ENCODE measurements around the gene TLL2.

Gene TLL2

DNA sequence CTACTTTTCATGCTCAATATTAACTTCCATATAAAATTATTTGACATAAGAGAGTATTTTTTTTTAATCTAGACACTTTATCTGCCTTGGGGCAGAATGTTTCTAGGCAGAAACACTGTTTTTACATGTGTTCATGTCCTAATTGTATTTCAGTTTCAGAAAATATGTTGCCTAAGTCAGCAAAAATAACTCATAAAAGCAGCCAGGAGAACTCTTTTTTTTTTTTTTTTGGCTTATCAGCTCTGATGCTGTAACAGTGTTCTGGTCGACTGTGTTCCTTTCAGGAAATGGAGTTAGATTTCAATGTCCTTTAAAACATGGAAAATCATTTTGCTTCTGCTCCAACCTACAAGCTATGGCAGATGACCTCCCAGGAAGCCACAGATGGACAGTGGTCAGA is 91.7 kb downstream of the TLL2 start:
- no peak for DNase-seq (ENCODE audit: low spot score)

DNA sequence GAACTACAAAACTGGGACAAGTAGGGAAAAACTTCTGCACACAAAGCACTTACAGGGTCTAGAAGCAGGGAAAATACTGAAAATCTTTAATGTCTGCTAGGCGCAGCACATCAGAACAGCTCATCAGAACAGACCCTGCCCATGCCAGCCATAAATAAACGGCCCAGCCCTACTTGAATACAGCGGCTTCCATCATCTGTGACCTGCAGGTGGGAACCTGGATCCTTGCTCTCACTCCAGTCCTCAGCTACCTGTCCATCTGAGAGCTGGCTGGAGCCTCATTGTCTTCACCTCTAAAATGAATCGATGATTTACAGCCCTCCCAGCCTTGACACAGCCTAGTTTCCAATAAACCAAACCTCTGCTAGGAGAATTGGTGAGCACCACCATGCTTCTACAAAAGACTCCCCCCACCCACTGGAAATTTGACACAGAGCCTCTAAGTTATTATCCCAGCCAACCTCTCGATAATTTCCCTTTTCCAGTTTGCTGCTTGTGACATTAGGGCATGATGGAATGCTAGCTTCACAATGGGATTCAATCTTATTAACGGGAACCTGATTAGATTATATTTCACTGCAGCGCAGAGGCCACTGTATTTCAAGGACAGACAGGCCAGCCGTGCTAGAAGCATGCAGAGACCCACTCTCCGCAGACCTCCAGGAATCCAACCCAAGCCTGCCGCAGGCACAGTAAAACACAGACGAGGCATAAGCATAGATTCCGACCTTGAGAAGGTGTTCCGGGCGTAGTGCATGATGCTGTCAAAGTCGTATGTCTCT is 93.3 kb downstream of the TLL2 start:
- DNase-seq (ENCODE audit: low spot score): no peak

DNA sequence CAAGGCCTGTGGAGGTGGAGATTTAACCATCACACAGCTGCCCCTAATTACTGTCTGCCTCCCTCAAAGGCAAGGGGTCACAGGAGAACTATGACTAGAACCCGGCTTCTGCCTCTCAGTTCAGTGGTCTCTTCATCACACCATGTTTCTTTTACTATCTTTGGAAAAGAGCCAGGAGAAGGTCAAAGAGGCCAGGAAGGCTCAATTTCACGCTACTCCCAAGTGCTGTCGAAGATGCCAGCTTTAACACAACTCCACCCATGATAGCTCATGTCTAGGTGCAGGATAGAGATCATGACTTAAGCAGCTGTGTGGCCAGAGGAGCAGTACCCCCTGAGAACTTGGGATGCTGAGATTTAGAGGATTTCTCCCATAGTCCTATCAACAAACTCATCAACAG is 94.4 kb downstream of the TLL2 start:
- DNase-seq (ENCODE audit: low spot score): no peak

DNA sequence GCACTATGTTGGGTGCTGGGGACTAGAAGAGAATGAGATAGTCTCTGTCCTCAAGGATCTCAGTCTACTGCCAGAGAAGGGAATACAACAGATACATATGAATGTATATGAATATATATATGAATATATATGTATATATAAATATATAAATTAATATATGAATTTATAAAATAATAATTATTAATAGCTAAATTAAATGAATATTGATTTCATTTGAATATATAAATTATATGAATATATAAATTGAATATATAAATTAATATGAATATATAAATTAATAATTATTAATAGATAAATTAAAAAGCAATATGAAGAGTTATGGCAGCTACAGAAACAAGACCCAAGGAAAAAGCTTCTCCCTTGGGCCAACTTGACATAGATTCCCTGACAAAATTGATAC is 95.1 kb downstream of the TLL2 start:
- no peak for DNase-seq (ENCODE audit: low spot score)

DNA sequence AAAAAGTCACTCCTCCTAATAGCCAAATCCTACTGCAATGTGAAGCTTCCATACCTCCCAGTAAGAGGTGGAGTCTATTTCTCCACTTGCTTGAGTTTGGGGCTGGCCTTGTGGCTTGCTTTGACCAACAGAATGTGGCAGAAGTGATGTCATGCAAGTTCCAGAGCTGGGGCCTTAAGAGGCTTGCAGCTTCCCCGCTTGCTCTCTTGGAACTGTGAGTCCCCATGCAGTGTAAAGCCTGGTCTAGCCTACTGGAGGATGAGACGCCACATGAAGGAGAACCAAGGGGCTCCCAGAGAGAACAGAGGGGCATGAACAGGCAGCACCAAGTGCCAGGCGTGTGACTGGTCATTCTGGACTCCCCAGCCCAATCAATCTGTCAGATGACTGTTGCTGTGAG is 96.3 kb downstream of the TLL2 start:
- DNase-seq (ENCODE audit: low spot score): no peak

DNA sequence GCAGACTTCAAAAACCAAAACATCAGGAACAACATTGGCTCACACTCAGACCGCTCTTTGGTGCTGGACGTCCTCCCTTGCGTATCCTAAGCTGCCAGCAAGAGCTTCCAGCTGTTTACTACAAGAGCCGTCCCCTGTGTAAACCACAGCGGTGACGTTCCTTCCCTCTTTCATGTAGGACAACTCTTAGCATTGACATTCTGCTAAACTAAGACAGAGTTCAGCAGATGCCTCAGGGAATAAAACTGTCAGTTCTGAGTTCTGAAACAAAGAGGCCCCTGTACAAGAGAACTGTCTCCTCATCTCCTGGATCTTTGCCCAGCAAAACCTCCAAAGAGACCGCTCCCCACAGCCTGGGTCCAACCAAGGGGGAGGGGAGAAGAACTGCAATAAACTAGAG is 97.1 kb downstream of the TLL2 start:
- DNase-seq (ENCODE audit: low spot score): no peak

DNA sequence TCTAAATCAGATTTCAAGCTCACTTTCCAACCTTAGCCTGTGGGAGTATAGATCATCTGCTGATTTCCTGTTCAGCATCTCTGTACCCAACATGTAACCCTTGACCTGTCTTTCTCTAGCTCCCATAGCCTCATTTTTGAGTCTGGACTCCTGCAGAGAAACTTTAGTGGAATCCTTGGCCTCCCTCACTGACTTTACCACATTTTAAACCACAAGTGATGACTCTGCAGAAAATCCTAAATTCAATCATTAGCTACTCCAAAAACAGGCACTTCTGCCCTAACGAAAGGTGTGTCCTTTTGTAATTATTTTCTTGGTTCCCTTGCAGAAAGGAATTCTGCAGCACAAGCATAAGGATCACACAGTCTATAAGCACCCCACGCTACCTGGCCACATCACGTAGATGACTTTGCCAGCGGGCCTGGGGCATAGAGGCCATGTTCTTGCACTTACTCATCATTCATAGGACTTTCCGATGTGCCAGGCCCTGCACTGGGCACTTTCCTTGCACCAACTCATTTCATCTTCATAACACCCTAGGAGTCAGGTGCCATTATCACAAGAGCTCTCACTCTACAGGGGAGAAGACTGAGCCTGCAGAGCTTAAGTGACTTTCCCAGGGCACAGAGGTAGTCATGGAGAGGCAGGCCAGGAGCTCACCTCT is 97.7 kb downstream of the TLL2 start:
- no peak for DNase-seq (ENCODE audit: low spot score)

DNA sequence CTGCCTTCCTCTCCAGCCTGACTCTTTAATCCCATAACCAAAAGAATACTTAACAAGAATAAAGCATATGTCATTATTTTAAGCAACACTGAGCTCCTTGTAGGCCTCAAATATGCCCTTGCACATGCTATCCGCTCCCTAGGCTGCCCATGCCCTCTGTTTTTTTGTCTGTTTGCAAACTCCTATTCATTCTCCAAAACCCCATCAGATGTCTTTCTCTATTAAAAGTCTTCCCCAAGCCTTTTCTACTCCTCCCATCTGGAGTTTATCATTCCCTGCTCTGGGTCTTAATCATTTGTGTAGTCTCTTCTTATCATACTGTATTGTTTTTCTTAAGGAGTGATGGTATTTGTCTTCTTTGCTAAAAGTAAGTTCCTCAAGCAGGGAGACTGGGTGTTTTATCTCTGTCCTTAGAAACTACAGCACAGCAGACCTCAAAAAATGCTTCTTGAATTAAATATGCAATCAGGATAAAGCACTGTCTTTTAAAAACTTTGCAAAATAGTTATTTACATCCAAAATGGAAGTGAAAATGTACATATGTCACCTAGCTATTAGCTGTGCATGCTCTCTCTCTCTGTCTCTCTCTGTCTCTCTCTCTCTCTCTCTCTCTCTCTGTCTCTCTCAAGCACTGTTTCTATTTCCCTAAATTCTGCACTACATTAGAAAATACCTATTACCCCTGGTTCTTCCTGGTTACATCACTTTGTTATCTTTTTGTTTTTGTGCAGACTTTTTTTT is 98.4 kb downstream of the TLL2 start:
- DNase-seq (ENCODE audit: low spot score): no peak

DNA sequence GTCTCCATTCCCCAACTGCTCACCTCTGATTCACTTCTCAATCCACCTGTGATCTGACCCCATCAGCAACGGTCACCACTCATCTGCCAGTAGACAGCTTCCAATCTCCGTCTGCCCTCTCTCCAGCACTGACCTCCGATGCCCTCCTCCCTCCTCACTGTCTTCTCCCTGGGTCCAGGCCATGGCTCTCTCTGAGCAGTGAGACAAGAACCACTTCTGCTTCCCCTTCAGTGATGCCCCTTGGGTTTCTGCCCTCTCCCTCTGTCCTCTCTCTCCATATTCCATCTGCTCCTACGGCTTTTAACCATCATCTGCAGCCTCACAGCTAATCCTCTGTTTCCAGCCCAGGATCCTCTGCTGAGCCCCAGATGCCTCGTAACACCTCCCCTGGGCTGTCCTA is 99.4 kb downstream of the TLL2 start:
- no peak for DNase-seq (ENCODE audit: low spot score)

DNA sequence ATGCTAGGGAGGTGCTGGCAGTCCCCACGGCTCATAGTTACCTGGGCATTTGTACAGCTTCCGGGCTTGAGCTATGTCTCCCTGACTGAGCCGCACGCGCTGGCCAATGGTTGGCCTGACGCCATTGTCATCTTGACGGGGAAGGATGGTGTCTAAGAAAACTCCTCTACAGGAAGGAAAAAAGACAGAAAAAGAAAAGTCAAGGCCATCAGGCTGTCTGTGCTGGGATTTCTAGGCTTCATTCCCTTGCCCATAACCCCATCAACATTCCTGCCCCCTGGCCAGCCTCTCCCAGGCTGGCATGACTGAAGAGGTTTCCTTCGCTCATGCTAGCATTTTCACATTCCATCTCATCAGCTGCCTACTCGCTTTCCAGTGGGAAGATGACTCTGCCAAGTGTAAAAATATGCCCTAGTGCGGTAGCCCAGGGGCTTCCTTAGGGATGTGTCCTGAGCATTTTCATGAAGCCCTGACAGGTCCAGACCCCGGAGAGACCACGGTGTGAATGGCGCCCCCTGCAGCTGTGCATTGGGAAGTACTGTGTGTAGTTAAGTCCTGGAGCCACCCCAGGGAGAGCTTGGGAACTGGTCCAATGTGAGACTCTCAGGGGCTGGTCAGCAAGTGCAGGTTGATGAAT is 100.5 kb downstream of the TLL2 start:
- DNase-seq (ENCODE audit: low spot score): no peak

DNA sequence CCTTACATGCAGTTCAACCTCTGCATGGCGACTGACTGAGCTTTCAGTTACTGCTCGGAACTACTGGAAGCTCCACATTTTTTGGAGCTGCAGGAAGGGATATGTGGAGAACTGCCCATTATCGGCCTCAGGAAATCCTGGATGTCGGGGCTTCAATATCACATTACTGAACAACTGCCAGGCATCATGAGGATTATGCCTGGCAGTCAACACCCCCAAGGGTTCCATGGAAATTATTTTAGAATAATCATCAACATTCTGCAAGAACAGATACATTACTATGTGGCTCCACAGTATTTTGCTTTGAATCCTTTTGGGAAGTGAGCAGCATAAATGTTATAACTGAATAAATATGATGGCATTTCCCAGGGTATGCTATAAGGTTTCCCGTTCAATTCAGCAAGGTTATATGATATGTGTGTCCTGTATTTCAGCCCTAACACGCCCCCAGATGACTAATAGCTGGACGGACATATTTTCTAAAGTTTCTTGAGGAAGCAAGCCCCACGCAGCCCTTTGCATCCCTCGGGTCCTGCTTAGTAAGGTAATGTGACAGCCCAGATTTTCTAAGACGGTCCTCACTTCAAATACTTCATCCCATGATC is 101.9 kb downstream of the TLL2 start:
- DNase-seq (ENCODE audit: low spot score): no peak

DNA sequence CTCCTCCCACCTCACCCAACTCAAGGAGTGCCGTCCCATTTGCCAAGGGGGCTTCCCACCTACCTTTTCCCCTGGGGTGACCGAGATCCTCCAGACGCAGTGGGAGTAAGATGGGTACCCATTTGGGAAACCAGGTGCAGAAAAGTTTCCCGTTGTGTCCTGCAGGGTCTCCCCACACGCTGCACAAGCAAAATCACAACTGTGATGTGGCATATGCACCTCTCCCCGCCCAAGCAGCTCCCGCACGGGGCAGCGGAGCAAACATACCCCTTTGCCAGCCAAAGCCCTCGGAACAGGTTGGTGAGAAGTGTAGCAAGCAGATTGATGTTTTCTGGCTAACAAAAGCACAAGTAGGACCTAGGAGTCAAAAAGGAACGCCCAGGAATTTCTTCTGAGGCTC is 103.4 kb downstream of the TLL2 start:
- no peak for DNase-seq (ENCODE audit: low spot score)

DNA sequence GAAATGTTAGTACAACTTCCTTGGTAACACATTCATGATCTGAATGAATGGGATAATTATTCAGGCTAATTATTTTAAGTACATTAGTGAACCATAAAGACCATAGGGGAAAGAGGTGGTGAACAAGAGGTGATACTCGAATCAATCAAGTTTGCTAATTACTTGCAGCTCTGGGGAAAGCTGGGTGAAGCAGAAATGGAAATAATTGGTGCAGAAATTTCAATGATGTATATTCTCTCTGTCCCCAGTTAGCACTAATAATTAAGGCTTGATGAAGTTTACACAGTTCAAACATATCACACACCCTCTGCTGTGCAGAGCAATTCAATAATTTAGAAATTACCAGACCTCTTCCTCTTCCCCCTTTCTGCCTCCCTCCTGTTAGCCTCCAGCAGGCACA is 105.5 kb downstream of the TLL2 start:
- no peak for DNase-seq (ENCODE audit: low spot score)

DNA sequence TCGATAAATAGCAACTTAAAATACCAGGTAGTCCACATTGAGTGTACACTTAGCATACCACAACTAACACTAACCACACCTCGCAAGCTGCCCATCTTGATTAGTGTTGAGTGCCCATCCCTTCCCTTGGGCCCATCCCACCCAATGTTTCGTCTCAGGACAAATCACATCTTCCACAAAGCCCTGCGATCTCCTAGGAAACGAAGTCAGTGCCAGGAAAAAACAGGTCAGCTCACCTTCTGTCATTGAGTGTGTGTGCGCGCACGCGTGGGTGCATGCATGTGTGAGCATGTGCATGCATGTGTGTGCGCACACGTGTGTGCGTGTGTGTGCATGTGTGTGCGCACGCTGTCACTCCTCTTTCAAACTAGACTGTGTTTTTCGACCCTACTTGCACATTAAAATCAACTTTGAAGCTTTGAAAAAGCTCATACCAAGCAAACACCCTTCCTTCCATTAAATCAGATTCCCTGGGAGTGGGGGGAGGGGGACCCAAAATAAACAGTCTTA is 106.1 kb downstream of the TLL2 start:
- no peak for DNase-seq (ENCODE audit: low spot score)

DNA sequence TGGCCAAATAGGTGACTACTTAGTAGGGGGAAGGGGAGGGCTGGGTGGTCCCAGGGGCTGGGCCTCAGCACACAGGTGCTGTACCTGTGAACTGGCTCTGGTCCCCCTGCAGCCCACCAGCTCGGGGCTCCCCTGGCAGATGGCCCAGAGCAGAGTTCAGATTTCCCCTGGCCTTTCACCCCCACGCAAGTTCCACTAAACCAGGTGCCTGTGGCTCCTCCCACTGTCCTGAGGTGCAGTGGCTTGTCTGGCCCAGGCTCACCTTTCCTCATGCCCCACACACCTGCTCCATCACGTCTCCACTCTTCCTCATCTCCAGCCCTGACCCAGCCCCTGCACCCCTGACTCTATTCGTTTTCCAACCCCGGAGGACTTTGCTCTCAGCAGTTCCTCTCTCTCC is 107.6 kb downstream of the TLL2 start:
- no peak for DNase-seq (ENCODE audit: low spot score)

DNA sequence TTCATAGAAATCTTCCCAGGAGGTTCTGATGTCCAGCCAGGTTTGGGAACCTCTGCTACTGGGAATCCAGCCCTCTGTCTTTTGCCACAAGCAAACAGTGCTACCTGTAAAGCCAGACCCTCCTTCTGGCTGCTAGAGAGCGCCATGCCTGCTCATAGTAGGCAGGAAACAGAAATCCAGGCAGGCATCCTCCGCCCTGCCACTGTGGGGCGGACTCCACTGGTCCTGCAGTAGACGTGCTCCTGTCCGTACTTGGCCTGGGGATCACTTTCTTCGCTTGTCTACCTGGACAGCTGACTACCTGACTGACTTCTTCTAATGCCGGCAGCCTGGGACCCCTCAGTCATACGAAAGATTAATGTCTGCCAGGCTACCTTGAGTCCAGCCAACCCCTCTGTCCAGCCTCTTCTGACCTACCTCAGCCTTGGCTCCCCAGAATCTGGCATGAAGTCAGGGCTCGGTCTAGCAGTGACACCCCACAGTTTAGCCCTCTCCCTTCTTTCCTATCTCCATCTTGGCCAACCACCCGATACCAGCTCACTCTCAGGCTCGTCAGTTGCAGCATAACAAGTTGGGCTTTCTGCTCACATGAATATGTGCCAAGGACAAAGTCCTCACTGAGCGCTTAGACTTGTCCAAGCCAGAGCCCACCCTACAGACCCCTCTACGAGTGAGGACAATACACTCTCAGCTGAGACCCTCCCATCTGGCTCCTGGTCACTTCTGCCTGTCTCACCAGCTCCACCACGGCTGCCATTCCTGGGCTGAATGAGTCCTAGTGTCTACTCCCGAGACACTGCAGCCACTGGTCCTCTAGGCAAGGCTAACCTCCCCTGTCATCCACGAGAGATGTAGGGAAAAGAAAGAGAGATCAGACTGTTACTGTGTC is 111.1 kb downstream of the TLL2 start:
- DNase-seq (ENCODE audit: low spot score): no peak

DNA sequence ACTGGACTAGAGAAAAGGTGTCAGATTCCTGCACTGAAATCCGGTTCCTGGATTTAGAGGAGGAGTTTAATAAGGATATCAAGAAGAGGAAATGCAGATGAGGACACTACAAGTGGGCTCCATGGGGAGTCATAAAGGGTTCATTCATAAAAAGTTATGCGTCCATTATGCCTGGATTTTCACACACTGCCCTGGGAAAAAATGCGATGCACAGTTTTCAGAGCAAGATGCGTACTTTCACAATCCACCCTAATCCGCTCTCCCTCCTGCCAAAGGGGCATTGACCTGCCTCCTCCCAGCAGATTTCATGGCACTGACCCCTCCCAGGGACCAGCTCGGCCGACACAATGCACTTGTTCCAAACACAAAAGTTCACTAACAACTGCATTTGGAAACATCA is 112.7 kb downstream of the TLL2 start:
- no peak for DNase-seq (ENCODE audit: low spot score)

DNA sequence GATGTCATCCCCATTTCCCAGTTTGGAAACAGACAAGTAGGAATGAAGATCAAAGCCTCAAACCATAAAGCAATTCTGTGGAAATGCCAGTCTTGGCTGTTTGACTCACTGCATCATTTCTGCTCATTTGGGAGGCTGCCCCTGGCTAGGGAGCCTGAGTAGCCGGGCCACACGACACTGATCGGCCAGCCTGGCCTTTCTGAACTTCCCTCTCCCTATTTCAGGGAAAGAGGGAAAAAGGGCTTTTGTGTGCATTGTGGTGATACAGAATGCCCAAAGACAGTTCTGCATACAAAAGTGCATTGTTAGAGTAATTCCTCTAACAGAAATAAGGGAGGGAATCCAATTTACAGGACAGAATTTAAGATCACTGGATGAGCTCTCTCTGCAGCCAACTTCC is 113.3 kb downstream of the TLL2 start:
- DNase-seq (ENCODE audit: low spot score): no peak

DNA sequence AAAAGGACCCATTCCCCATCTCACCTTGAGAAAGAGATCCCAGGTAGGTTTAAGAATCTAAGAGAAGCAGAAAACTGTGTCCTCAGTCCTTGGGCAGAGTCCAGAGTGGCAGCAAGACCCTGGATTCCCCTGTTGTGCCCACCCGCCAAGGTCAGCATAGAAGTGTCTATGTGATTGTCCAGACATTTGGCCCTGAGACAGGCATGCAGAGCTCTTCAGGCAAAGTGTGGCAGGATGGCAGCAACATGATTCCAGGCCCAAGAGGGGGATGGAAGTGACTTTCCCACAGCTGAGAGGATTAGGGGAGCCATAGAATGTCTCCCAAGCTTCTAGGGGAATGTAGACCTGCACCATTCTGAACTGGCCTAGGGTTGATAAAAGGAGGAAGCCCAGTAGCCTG is 115.8 kb downstream of the TLL2 start:
- no peak for DNase-seq (ENCODE audit: low spot score)

DNA sequence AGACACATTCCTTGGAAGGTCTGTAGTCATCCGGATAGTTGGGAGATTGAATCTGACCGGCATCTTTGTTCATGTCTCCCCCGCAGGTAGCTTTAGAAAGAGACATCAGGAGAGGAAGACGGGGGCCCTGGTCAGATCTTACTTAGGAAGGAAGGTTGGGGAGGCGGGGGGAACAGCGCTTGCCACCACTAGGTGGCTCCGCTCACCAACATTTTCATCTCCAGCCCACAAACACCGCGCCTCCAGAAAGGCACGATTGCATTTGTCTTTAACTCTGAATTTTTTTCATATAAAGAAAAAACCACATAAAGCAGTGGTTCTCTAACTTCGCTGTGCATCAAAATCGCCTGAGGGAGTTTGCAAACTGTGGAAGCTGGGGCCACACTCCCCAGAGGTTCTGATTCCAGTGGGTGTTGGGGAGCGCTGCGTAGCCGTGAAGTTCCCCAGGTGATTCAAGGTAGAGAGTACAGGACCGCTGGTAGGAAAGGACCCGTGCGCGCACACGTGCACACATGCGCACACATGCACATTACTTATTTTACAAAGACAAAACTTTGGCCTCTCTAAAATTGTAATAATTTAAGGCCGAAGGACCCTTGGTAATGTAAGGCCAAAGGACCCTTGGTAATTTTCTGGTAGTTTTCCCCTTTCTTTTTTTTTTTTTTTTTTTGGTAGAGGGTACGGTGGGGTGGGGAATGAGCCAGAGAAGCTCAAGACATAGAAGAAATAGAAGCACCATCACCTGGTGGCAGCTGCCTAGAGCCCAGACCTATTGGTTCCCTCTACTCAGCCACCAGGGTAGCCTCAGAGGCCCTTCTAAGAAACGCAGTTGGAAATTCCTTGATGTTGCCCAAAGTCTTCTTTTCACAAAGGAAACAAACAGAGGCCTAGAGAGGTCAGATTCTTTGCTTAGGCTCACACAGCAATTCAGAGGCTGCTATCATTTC is 117.5 kb downstream of the TLL2 start:
- peak; percentile 36 for DNase-seq (ENCODE audit: low spot score)
